Activated CD4-positive, alpha-beta memory T cell treated with anti-CD3 and anti-CD28 coated beads, Interleukin-2, amount 10 ng/mL, durations not matched to agents 7 days and 5 days (primary cell): ENCODE results near the gene MMP24. TPM values are rescaled to one million over a fixed set of nuclear protein-coding genes. Genes with fewer than 3 reads are reported as not detected.
"Not testable (repeated sequence)": the region's sequence is repeated elsewhere in the genome, so short reads cannot be mapped to it uniquely, and the experiment has no call there.

Experiments used
- CTCF ChIA-PET: fragments of 350-600 bp; sonication (Branson Sonifier 250); formaldehyde crosslinking; loops from one replicate; lab custom pipeline; 2021; ENCODE audit warnings: antibody characterized with exemption, inconsistent platforms; lab: Charles Lee
- POLR2A ChIA-PET: fragments of 350-600 bp; sonication (Branson Sonifier 250); formaldehyde crosslinking; loops from one replicate; lab custom pipeline; 2021; ENCODE audit warnings: antibody characterized with exemption; lab: Charles Lee
- DNase-seq: peaks from one replicate; pipeline ENCODE4 v3.0.0-alpha.2; 2020
- H3K27ac Mint-ChIP-seq: one replicate; pipeline ENCODE4 v1.8.0; 2021; ENCODE audit warnings: mild to moderate bottlenecking, mixed read lengths
- H3K27me3 Mint-ChIP-seq: one replicate; pipeline ENCODE4 v1.8.0; 2021; ENCODE audit warnings: mixed read lengths
- H3K36me3 Mint-ChIP-seq: one replicate; pipeline ENCODE4 v1.8.0; 2021; ENCODE audit warnings: low read depth, mixed read lengths
- H3K4me1 Mint-ChIP-seq: one replicate; pipeline ENCODE4 v1.8.0; 2021; ENCODE audit warnings: mixed read lengths
- H3K4me3 Mint-ChIP-seq: one replicate; pipeline ENCODE4 v1.8.0; 2021; ENCODE audit warnings: mild to moderate bottlenecking, mixed read lengths
- H3K9me3 Mint-ChIP-seq: one replicate; pipeline ENCODE4 v1.8.0; 2021; ENCODE audit warnings: mixed read lengths
- total RNA-seq, 2 experiments: library from RNA; stranded (reverse); gene quantifications; one replicate each; pipeline ENCODE4 v1.2.3, GENCODE V29; 2021

The MMP24 gene
- total RNA-seq, 2 experiments from 2014 or later, result not detected

DNA sequence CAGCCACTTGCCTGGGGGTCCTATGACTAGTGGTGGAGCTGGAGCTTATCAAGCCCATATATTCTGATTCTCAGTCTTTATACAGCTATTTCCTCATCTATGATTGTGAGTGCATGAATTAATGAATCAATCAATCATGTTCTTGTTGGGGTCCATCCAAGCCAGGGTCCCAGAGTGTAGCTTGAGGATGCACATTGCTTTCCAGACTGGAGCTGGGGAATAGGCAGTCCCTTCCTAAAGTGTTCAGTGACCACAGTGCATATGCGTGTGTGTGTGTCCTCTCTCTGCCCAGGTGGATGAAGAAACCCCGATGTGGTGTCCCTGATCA lies 25.1 kb downstream of the MMP24 start:
- no peak for DNase-seq
- Mint-ChIP-seq H3K4me3 (peak overlapping the region; percentile 12), H3K36me3 (no peaks in the 10 kb centered on the region), H3K27me3 (no peaks in the 10 kb centered on the region), H3K9me3 (no peaks in the 10 kb centered on the region), H3K27ac (peak overlapping the region; percentile 99), H3K4me1 (peaks cover 28% of the 10 kb centered on the region)
- ChIA-PET POLR2A (interaction anchor here (1.1 to 1.9 kb wide), 3 partner anchors 26 to 46 kb away, joined by 3 to 8 read pairs (median 4); partner anchors contain the start of genes EIF6 and MMP24OS), CTCF (interaction anchor here (0.5 to 0.8 kb wide), 3 partner anchors 43 to 416 kb away, joined by 3 to 4 read pairs (median 3); no protein-coding TSS in a partner anchor)

DNA sequence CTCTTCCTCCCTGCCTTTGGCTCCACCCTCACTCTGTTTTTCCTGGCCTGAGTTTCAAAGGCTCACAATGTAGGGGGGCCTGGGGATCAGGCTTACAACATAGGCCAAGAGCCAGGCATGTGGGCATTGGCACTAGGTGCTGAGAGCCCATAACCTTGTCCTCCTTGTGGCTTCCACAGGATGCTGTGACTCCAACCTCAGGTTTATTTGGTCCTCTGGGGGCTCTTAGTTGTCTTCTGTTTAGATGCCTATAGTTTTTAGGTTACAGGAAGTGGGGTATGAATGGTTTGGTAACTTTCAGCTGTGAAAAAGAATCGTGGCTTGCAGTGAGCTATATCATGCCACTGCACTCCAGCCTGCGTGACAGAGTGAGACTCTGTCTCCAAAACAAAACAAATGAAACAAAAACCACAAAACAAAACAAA lies 25.6 kb downstream of the MMP24 start:
- Mint-ChIP-seq H3K27ac (peak overlapping the region; percentile 99), H3K36me3 (no peaks in the 10 kb centered on the region), H3K27me3 (no peaks in the 10 kb centered on the region), H3K4me1 (peaks cover 28% of the 10 kb centered on the region), H3K4me3 (peak overlapping the region; percentile 53), H3K9me3 (no peaks in the 10 kb centered on the region)
- DNase-seq, result peak; percentile 66
- ChIA-PET POLR2A (interaction anchor here (0.7 to 1.9 kb wide), 4 partner anchors 25 to 702 kb away, joined by 3 to 8 read pairs (median 4); partner anchors contain the start of genes EIF6, MMP24OS and SCAND1), CTCF (interaction anchor here (0.5 to 0.9 kb wide), 5 partner anchors 17 to 417 kb away, joined by 3 to 6 read pairs (median 3); no protein-coding TSS in a partner anchor)

DNA sequence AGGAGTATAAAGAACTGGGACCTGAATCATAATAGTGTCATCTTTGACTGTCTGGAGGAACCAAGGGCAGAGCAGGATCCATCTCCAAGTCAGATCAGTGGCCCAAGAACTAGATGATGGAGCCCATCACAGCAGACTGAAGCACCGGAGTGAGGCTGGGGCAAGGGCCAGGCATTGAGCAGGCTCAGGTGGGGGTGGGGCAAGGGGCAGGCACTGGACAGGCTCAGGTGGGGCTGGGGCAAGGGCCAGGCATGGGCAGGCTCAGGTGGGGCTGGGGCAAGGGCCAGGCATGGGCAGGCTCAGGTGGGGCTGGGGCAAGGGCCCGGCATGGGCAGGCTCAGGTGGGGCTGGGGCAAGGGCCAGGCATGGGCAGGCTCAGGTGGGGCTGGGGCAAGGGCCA lies 26.1 kb downstream of the MMP24 start:
- H3K27me3 Mint-ChIP-seq, H3K9me3 Mint-ChIP-seq, H3K36me3 Mint-ChIP-seq, DNase-seq: not testable (repeated sequence)
- ChIA-PET CTCF (interaction anchor here (0.6 to 0.9 kb wide), 3 partner anchors 16 to 163 kb away, joined by 3 to 6 read pairs (median 3); no protein-coding TSS in a partner anchor), POLR2A (interaction anchor here (0.7 to 1.9 kb wide), 4 partner anchors 25 to 702 kb away, joined by 3 to 8 read pairs (median 4); partner anchors contain the start of genes EIF6, MMP24OS and SCAND1)
- Mint-ChIP-seq H3K4me3 (peak overlapping the region; percentile 53), H3K4me1 (peaks cover 28% of the 10 kb centered on the region), H3K27ac (peak overlapping the region; percentile 99)

DNA sequence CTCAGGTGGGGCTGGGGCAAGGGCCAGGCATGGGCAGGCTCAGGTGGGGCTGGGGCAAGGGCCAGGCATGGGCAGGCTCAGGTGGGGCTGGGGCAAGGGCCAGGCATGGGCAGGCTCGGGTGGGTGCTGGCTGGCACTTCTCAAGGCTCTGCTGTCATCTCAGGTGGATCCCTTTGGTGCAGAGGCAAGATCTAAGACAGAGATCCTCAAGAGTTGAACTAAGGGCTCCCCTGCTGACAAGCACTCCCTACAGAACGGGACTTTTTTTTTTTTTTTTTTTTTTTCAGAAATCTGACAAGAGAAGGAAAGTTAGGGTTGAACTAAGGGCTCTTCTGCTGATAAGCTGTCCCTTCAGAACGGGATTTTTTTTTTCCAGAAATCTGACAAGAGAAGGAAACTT lies 26.5 kb downstream of the MMP24 start:
- H3K27me3 Mint-ChIP-seq, result no peaks in the 10 kb centered on the region
- ChIA-PET POLR2A (interaction anchor here (1.3 kb wide), 1 partner anchor 16 kb away, joined by 4 read pairs; no protein-coding TSS in a partner anchor), CTCF (no interaction called here)
- H3K27ac Mint-ChIP-seq, result peak overlapping the region; percentile 26
- no peaks in the 10 kb centered on the region for H3K36me3 Mint-ChIP-seq
- H3K4me3 Mint-ChIP-seq, result no peak overlapping the region
- no peak for DNase-seq
- peaks cover 28% of the 10 kb centered on the region for H3K4me1 Mint-ChIP-seq
- H3K9me3 Mint-ChIP-seq, result no peaks in the 10 kb centered on the region

DNA sequence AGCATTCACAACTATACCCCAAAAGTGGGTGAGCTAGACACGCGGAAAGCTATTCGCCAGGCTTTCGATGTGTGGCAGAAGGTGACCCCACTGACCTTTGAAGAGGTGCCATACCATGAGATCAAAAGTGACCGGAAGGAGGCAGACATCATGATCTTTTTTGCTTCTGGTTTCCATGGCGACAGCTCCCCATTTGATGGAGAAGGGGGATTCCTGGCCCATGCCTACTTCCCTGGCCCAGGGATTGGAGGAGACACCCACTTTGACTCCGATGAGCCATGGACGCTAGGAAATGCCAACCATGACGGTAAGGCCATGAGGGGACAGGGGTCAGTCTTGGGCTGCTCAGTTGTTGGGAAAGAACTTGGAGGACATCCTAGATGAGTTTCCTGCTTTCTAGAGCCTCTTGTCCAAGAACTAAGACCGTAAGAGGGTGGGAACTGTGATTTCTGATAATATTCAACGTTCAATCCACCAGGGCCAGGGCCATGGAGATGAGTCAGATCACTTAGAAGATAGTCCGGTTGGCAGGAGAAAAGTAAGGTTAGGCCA lies 28.0 kb downstream of the MMP24 start:
- Mint-ChIP-seq H3K36me3 (no peaks in the 10 kb centered on the region), H3K4me1 (peaks cover 28% of the 10 kb centered on the region), H3K27me3 (no peaks in the 10 kb centered on the region), H3K4me3 (no peak overlapping the region), H3K27ac (no peak overlapping the region), H3K9me3 (no peaks in the 10 kb centered on the region)
- CTCF ChIA-PET, result interaction anchor here (0.9 to 1.0 kb wide), 2 partner anchors 11 to 49 kb away, joined by 3 to 4 read pairs; no protein-coding TSS in a partner anchor
- no peak for DNase-seq
- POLR2A ChIA-PET, result interaction anchor here (1.3 kb wide), 1 partner anchor 15 kb away, joined by 4 read pairs; no protein-coding TSS in a partner anchor

DNA sequence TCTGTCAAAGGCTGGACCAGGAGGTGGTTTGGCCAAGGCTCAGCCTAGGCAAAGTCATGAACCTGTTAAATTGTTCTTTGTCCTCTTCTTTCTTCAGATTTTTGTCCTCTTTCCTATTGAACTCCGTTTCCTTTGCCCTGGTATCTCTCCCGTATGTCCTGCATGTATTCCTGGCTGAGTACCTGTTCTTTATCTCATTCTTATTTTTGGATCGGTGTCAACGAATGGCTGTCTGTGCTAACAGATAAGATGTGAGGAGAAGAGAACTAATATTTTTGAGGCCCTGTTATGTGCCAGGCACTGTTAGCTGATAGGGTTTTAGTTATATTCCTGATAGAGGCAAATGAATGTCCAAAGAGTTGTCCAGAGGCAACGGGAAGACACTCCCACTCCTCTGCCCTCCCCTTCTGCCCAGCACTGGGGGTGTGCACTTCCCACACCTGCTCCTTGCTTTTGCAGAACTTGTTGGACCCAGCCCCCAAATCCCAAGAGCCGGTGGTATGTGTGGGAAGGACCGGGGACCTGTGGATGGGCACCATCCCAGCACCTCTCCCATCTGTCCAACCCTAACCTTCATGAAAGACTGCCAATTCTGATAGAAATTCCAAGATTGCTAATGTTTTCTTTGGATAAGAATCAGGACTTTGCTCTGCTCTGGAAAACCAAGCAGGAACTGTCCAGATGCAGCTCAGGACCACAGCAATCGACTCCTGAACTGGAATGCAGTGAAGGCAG lies 30.9 kb downstream of the MMP24 start:
- ChIA-PET POLR2A (no interaction called here), CTCF (interaction anchor here (1.2 kb wide), 1 partner anchor 21 kb away, joined by 3 read pairs; the partner anchor contains the start of gene MMP24OS)
- Mint-ChIP-seq H3K27me3 (no peaks in the 10 kb centered on the region), H3K4me1 (peaks cover 8% of the 10 kb centered on the region), H3K9me3 (no peaks in the 10 kb centered on the region), H3K36me3 (no peaks in the 10 kb centered on the region), H3K27ac (no peak overlapping the region), H3K4me3 (no peak overlapping the region)
- no peak for DNase-seq

DNA sequence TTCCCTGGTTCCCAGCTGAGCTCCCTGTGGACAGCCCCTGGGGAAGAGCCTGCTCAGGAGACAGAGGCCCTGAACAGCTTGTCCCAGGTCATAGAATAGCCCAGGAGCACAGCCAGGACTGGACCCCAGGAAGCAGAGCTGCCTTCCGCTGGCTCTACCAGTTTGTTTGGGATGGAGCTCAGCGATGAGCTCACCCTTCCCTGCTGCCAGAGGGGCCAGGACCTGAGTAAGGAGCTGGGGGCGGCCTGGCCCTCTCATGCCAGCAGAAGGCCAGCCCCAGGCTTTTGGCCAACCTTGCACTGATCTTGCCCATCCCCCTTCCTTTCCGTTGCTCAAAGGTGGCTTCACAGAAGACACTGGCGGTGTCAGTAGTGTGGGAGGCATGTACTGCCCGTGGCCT lies 33.9 kb downstream of the MMP24 start:
- Mint-ChIP-seq H3K9me3 (no peaks in the 10 kb centered on the region), H3K27me3 (no peaks in the 10 kb centered on the region), H3K4me1 (no peaks in the 10 kb centered on the region), H3K4me3 (no peak overlapping the region), H3K36me3 (no peaks in the 10 kb centered on the region), H3K27ac (no peak overlapping the region)
- ChIA-PET POLR2A (interaction anchor here (1.3 kb wide), 1 partner anchor 17 kb away, joined by 4 read pairs; the partner anchor contains the start of gene MMP24OS), CTCF (no interaction called here)
- DNase-seq, result no peak

DNA sequence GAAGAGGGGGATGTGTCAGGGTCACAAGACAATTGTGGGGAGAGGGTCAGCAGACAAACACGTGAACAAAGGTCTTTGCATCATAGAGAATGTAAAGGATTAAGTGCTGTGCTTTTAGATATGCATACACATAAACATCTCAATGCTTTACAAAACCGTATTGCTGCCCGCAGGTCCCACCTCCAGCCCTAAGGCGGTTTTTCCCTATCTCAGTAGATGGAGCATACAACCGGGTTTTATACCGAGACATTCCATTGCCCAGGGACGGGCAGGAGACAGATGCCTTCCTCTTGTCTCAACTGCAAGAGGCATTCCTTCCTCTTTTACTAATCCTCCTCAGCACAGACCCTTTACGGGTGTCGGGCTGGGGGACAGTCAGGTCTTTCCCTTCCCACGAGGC lies 35.8 kb downstream of the MMP24 start:
- CTCF ChIA-PET, H3K4me1 Mint-ChIP-seq, DNase-seq, H3K36me3 Mint-ChIP-seq, H3K27me3 Mint-ChIP-seq, H3K4me3 Mint-ChIP-seq, POLR2A ChIA-PET, H3K9me3 Mint-ChIP-seq, H3K27ac Mint-ChIP-seq: not testable (repeated sequence)

DNA sequence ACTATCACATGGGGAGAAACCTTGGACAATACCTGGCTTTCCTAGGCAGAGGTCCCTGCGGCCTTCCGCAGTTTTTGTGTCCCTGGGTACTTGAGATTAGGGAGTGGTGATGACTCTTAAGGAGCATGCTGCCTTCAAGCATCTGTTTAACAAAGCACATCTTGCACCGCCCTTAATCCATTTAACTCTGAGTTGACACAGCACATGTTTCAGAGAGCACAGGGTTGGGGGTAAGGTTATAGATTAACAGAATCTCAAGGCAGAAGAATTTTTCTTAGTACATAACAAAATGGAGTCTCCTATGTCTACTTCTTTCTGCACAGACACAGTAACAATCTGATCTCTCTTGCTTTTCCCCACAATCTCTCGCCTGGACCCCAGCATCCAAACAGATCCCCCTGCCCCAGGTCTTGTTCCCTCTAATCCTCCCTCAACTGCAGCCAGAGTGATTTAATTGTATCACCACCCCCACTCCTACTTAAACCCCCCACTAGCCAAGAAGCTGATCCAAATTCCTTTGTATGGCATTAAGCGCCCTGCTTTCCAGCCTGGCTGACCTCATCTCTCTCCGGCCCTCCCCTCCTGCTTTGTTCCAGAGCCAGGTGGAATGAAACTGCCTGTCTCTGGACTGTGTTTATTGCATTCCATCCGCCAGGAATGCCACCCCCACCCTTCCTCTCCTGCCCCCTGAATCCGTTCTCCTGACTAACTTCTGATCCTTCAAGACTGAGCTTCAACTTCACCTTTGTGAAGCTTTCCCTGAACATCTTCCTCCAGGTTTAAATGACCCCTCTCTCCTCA lies 36.4 kb downstream of the MMP24 start:
- POLR2A ChIA-PET, result interaction anchor here (2.6 kb wide), 1 partner anchor 116 kb away, joined by 7 read pairs; the partner anchor contains the start of gene EDEM2

DNA sequence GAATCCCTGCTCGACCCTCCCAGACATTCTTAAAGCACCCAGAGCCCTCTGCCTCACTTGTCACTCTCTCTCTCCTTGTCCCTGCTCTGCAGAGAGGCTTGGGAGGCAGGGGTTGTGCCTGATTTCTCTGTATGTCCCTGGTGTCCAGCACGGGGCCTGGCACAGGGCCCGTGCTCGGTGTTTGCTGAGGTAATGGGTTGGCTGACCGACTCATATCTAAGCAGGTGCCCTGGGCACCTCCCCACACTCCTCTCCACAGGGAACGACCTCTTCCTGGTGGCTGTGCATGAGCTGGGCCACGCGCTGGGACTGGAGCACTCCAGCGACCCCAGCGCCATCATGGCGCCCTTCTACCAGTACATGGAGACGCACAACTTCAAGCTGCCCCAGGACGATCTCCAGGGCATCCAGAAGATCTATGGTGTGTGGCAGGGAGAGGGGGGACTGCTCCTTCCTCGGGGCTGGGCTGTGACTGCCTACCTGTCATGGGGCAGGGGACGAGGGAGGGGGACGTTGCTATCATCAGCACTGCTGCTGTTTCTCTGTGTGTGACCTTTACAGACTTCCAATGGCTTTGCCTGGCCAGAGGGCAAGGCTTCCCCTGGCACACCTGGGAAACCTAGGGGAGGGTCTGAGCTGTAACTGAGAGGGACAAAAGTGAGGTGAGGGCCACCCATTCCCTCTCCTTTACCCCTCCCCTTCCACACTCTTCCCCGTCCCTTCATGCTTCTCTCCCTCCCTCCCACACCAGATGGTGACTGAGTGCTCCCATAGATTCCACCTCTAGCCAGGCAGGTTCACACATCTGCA lies 37.2 kb downstream of the MMP24 start:
- Mint-ChIP-seq H3K4me3 (no peak overlapping the region), H3K4me1 (no peaks in the 10 kb centered on the region), H3K27ac (no peak overlapping the region), H3K36me3 (peaks cover 7% of the 10 kb centered on the region), H3K9me3 (no peaks in the 10 kb centered on the region), H3K27me3 (no peaks in the 10 kb centered on the region)
- ChIA-PET POLR2A (interaction anchor here (2.6 kb wide), 1 partner anchor 117 kb away, joined by 7 read pairs; the partner anchor contains the start of gene EDEM2), CTCF (interaction anchor here (2.0 kb wide), 1 partner anchor 119 kb away, joined by 15 read pairs; no protein-coding TSS in a partner anchor)
- no peak for DNase-seq

More for the DNA sequence above, 36.4 kb downstream of the MMP24 start:
- H3K27ac Mint-ChIP-seq, H3K4me1 Mint-ChIP-seq, DNase-seq, H3K4me3 Mint-ChIP-seq, H3K36me3 Mint-ChIP-seq, CTCF ChIA-PET, H3K27me3 Mint-ChIP-seq, H3K9me3 Mint-ChIP-seq: not testable (repeated sequence)

DNA sequence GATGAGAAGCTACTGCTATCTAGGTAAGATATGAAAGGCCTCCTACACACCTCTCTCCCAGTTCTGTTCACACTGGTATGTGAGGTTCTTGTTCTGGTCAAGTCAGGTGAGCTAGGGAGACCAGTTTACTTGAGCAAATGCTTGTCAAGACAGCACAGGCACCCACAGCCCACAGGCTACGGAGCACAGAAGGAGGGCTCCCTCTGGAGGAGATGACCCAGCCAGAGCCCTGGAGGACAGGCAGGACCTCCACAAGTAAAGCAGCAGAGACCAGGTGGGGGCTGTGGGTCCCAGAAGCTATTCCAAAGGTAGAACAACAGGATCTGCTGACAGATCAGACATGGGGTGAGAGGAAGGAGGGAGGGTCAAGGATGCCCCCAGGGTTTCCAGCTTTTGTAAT lies 38.3 kb downstream of the MMP24 start:
- ChIA-PET CTCF (interaction anchor here (1.2 to 2.0 kb wide), 3 partner anchors 49 to 169 kb away, joined by 3 to 15 read pairs (median 7); no protein-coding TSS in a partner anchor), POLR2A (interaction anchor here (2.6 kb wide), 1 partner anchor 118 kb away, joined by 7 read pairs; the partner anchor contains the start of gene EDEM2)
- Mint-ChIP-seq H3K4me1 (no peaks in the 10 kb centered on the region), H3K9me3 (no peaks in the 10 kb centered on the region), H3K27me3 (no peaks in the 10 kb centered on the region), H3K27ac (no peak overlapping the region), H3K36me3 (peaks cover 10% of the 10 kb centered on the region), H3K4me3 (no peak overlapping the region)
- DNase-seq, result no peak
